ENCODE measurements around the gene ZBTB32.
"Not testable (repeated sequence)": the region's sequence is repeated elsewhere in the genome, so short reads cannot be mapped to it uniquely, and the experiment has no call there.

GRCh38 chr19:35654828-35655227, 49.5 kb upstream of the ZBTB32 start:
- not testable (repeated sequence) for TF ChIP-seq CTCF, POLR2AphosphoS5, POLR2A (IDR thresholded peaks at IDR 0.05)
